Keratinocyte (primary cell): Measurements from ENCODE around the gene ROBO2. TPM values are rescaled to one million over a fixed set of nuclear protein-coding genes. Genes with fewer than 3 reads are reported as not detected.

Experiments used
- DNase-seq: peaks from one replicate; pipeline ENCODE4 v3.0.0-alpha.2; 2011; ENCODE audit warnings: low read depth, missing footprints, low spot score
- FAIRE-seq: peaks from 2 replicates; lab custom pipeline; 2011; peaks lifted over from hg19 to GRCh38; lab: Jason Lieb, UNC
- H2AFZ ChIP-seq: 2 replicates; pipeline ENCODE4 v1.6.0; 2012; ENCODE audit warnings: low read length, control low read depth, inconsistent platforms; ENCODE audit not compliant: control insufficient read depth
- H3K27ac ChIP-seq: 2 replicates; pipeline ENCODE4 v1.5.1; 2011; ENCODE audit warnings: low read length; ENCODE audit not compliant: control insufficient read depth, insufficient read depth
- H3K27me3 ChIP-seq: 3 replicates; pipeline ENCODE4 v1.6.0; 2011; ENCODE audit warnings: low read length; ENCODE audit not compliant: control insufficient read depth, insufficient read depth; ENCODE audit errors: extremely low read depth
- H3K36me3 ChIP-seq, 2 experiments: 2 replicates in 1 of 2; 3 replicates in 1 of 2; pipeline ENCODE4 v1.5.1; 2011; ENCODE audit warnings: low read length in 2 of 2, mild to moderate bottlenecking in 1 of 2; ENCODE audit not compliant: control insufficient read depth in 2 of 2, insufficient read depth in 2 of 2; ENCODE audit errors: extremely low read depth in 1 of 2
- H3K4me1 ChIP-seq: 3 replicates; pipeline ENCODE4 v1.5.1; 2011; ENCODE audit warnings: low read length; ENCODE audit not compliant: control insufficient read depth, insufficient read depth; ENCODE audit errors: extremely low read depth
- H3K4me2 ChIP-seq: 3 replicates; pipeline ENCODE4 v1.6.0; 2011; ENCODE audit warnings: low read depth, low read length; ENCODE audit not compliant: control insufficient read depth, insufficient read depth; ENCODE audit errors: extremely low read depth
- H3K4me3 ChIP-seq, 3 experiments: fragments of 200-600 bp in 1 of 3; sonication (generic) in 1 of 3; 2 replicates in 2 of 3; 3 replicates in 1 of 3; pipeline ENCODE4 v1.5.1; 2011 to 2016; ENCODE audit warnings: low read length in 3 of 3, mild to moderate bottlenecking in 3 of 3, control low read depth in 2 of 3, inconsistent platforms in 1 of 3, low read depth in 1 of 3, mixed read lengths in 1 of 3, mixed run types in 1 of 3, moderate library complexity in 1 of 3; ENCODE audit not compliant: control insufficient read depth in 2 of 3, insufficient read depth in 2 of 3; ENCODE audit errors: extremely low read depth in 1 of 3
- H3K79me2 ChIP-seq: 2 replicates; pipeline ENCODE4 v1.6.0; 2012; ENCODE audit warnings: low read length; ENCODE audit not compliant: control insufficient read depth, insufficient read depth
- H3K9ac ChIP-seq: 3 replicates; pipeline ENCODE4 v1.6.0; 2011; ENCODE audit warnings: low read length; ENCODE audit not compliant: control insufficient read depth, insufficient read depth; ENCODE audit errors: extremely low read depth
- H3K9me1 ChIP-seq: 3 replicates; pipeline ENCODE4 v1.6.0; 2011; ENCODE audit warnings: low read length; ENCODE audit not compliant: control insufficient read depth, insufficient read depth; ENCODE audit errors: extremely low read depth
- H3K9me3 ChIP-seq: 2 replicates; pipeline ENCODE4 v1.5.1; 2012; ENCODE audit warnings: low read depth, low read length; ENCODE audit not compliant: control insufficient read depth
- H4K20me1 ChIP-seq: 3 replicates; pipeline ENCODE4 v1.6.0; 2011; ENCODE audit warnings: low read length; ENCODE audit not compliant: control insufficient read depth, insufficient read depth; ENCODE audit errors: extremely low read depth
- CTCF ChIP-seq, 3 experiments: IDR thresholded peaks in 1 of 3; conservative IDR thresholded peaks in 1 of 3; optimal IDR thresholded peaks in 1 of 3; 2 replicates in 2 of 3; 3 replicates in 1 of 3; pipeline versions ENCODE3 to v1.5.1; 2011; ENCODE audit warnings: low read length in 3 of 3, mild to moderate bottlenecking in 3 of 3, moderate library complexity in 2 of 3, control low read depth in 1 of 3, inconsistent platforms in 1 of 3; ENCODE audit not compliant: insufficient read depth in 2 of 3; ENCODE audit errors: extremely low read depth in 1 of 3
- EZH2 ChIP-seq: IDR thresholded peaks from one replicate; pipeline ENCODE4 v1.6.1; 2012; ENCODE audit warnings: inconsistent platforms, mild to moderate bottlenecking, low read length, moderate library complexity
- dilution Hi-C: fragments of 300-500 bp; cut with MboI; formaldehyde crosslinking; loops from one replicate; pipeline ENCODE4 v1.7.0; 2020; ENCODE audit warnings: low sequenced_read_pairs; ENCODE audit not compliant: extremely low pct_ligation_motif_present
- polyA plus RNA-seq, 5 experiments: library from polyadenylated mRNA; depleted of rRNA in 3 of 5; stranded (reverse) in 3 of 5; stranded (forward) in 1 of 5; unstranded in 1 of 5; fragments of >200 nt; gene quantifications; 1 replicate in 1 of 5; 2 replicates in 3 of 5; 3 replicates in 1 of 5; pipeline versions ENCODE4 v1.2.1 to v1.2.3, GENCODE V29; 2011 to 2012; ENCODE audit warnings: missing spikeins in 2 of 5, low read depth in 1 of 5, low replicate concordance in 1 of 5

Gene ROBO2
- polyA plus RNA-seq, 1 donor (not counting 4 experiments of a cell fraction or from before 2014, with no cell fraction given), result 0.30 TPM

- no peak overlapping the region for H3K27ac ChIP-seq
- H3K4me2 ChIP-seq, result no peak overlapping the region
- no peaks in the 10 kb centered on the region for H3K9me1 ChIP-seq
- FAIRE-seq (no peak), DNase-seq (no peak)
- dilution Hi-C loops, result no loop called here
- H3K27me3 ChIP-seq, result no peaks in the 10 kb centered on the region
- no peaks in the 10 kb centered on the region for H3K4me1 ChIP-seq
- no peak overlapping the region for H2AFZ ChIP-seq
- H3K4me3 ChIP-seq, result no peak overlapping the region
- no peaks in the 10 kb centered on the region for H3K79me2 ChIP-seq
- no peaks in the 10 kb centered on the region for H3K36me3 ChIP-seq
- no peaks in the 10 kb centered on the region for H4K20me1 ChIP-seq
- TF ChIP-seq EZH2 (no peak), CTCF (optimal IDR thresholded peaks at IDR 0.05 in 1 of 3, IDR thresholded peaks at IDR 0.05 in 1 of 3, conservative IDR thresholded peaks at IDR 0.05 in 1 of 3; ENCODE audit: extremely low read depth in 1 of 3, insufficient read depth in 2 of 3, low read length in 3 of 3) (no peak)
- peaks cover 4% of the 10 kb centered on the region for H3K9me3 ChIP-seq
- no peak overlapping the region for H3K9ac ChIP-seq
These were observed 646.7 kb downstream of the ROBO2 start for GRCh38 chr3:77686560-77686959.

GRCh38 chr3:77687545-77687944 is 647.6 kb downstream of the ROBO2 start:
- Histone ChIP-seq H3K27me3 (no peaks in the 10 kb centered on the region), H2AFZ (no peak overlapping the region), H3K36me3 (no peaks in the 10 kb centered on the region), H3K9me1 (no peaks in the 10 kb centered on the region), H3K79me2 (no peaks in the 10 kb centered on the region), H3K4me3 (no peak overlapping the region), H3K27ac (no peak overlapping the region), H3K4me1 (no peaks in the 10 kb centered on the region), H4K20me1 (no peaks in the 10 kb centered on the region), H3K9me3 (no peaks in the 10 kb centered on the region), H3K4me2 (no peak overlapping the region), H3K9ac (no peak overlapping the region)
- FAIRE-seq (no peak), DNase-seq (no peak)
- dilution Hi-C loops, result no loop called here
- TF ChIP-seq EZH2, result no peak
- no peak for TF ChIP-seq CTCF (optimal IDR thresholded peaks at IDR 0.05 in 1 of 3, IDR thresholded peaks at IDR 0.05 in 1 of 3, conservative IDR thresholded peaks at IDR 0.05 in 1 of 3; ENCODE audit: extremely low read depth in 1 of 3, insufficient read depth in 2 of 3, low read length in 3 of 3)
